Upper lobe of left lung (tissue), 6 donors: Measurements from ENCODE around the gene NCF2. TPM values are rescaled to one million over a fixed set of nuclear protein-coding genes. Genes with fewer than 3 reads are reported as not detected.
A peak's percentile ranks its signal among the peaks of the same experiment; 100 is the strongest.
"Not testable (repeated sequence)": the region's sequence is repeated elsewhere in the genome, so short reads cannot be mapped to it uniquely, and the experiment has no call there.

Source experiments
- ATAC-seq, 2 donors: fragments of 200-7000 bp; cut with Tn5 transposase; one replicate each; pipeline ENCODE4 v1.9.1; 2022; ENCODE audit warnings: mild to moderate bottlenecking in 2 of 2, moderate library complexity in 2 of 2; ENCODE audit not compliant: low FRiP score in 2 of 2
- DNase-seq, 2 donors: peaks; one replicate each; pipeline ENCODE4 v3.0.0-alpha.2; 2019 to 2020
- H3K27ac ChIP-seq, 4 donors: fragments of 200-600 bp; sonication (generic); one replicate each; pipeline ENCODE4 v1.5.1; 2016 to 2019
- H3K27me3 ChIP-seq, 4 donors: fragments of 200-600 bp; sonication (generic); one replicate each; pipeline ENCODE4 v1.5.1; 2017 to 2019
- H3K36me3 ChIP-seq, 4 donors: fragments of 200-600 bp; sonication (generic); one replicate each; pipeline ENCODE4 v1.5.1; 2016 to 2019
- H3K4me1 ChIP-seq, 4 donors: fragments of 200-600 bp; sonication (generic); one replicate each; pipeline ENCODE4 v1.5.1; 2018 to 2019
- H3K4me3 ChIP-seq, 4 donors: fragments of 200-600 bp; sonication (generic); one replicate each; pipeline ENCODE4 v1.5.1; 2017 to 2019; ENCODE audit warnings: mild to moderate bottlenecking in 2 of 4, moderate library complexity in 1 of 4
- H3K9me3 ChIP-seq, 4 donors: fragments of 200-600 bp; sonication (generic); one replicate each; pipeline ENCODE4 v1.5.1; 2018 to 2019
- CTCF ChIP-seq, 6 experiments: fragments of 450-650 bp in 4 of 6; fragments of 200-600 bp in 2 of 6; sonication (generic) in 2 of 6; IDR thresholded peaks; one replicate each; pipeline ENCODE4 v1.5.1; 2016 to 2019; ENCODE audit warnings: antibody characterized with exemption in 6 of 6
- EP300 ChIP-seq, 4 donors: sonication (generic); formaldehyde crosslinking; IDR thresholded peaks; one replicate each; pipeline ENCODE4 v1.5.1; 2017; ENCODE audit warnings: antibody characterized with exemption in 4 of 4, control low read depth in 2 of 4
- POLR2A ChIP-seq, 4 donors: fragments of 450-650 bp; IDR thresholded peaks; one replicate each; pipeline ENCODE4 v1.5.1; 2016 to 2017; ENCODE audit warnings: antibody characterized with exemption in 4 of 4, mild to moderate bottlenecking in 2 of 4
- POLR2AphosphoS5 ChIP-seq, 2 donors: sonication (generic); formaldehyde crosslinking; IDR thresholded peaks; one replicate each; pipeline ENCODE4 v1.5.1; 2017; ENCODE audit warnings: antibody characterized with exemption in 2 of 2
- WGBS, 2 donors: methylation state at CpG; one replicate each; pipeline ENCODE4 v1.1.5; 2017 to 2018; 5-methylcytosine and 5-hydroxymethylcytosine counted together
- total RNA-seq, 6 donors: library from RNA; depleted of rRNA in 4 of 6; stranded (reverse); fragments of >200 nt in 4 of 6; gene quantifications; one replicate each; pipeline versions ENCODE4 v1.1.0 to v1.2.1, GENCODE V29; 2016 to 2021
- donor health status: DM: no; HTN: no; CAD: no; lungs with moderate emphysema.
- donor health status: DM: no; HTN: yes; CAD: no; lungs with severe emphysema.

Gene NCF2
- total RNA-seq, 6 donors from 2014 or later, result 68.5 to 202 (median 143) TPM

- H3K9me3 ChIP-seq, result no peaks in the 10 kb centered on the region
- no peak overlapping the region for H3K27ac ChIP-seq
- peaks cover 0 to 70% (median 19%) of the 10 kb centered on the region in 4 donors for H3K36me3 ChIP-seq
- DNase-seq (no peak), ATAC-seq (no peak)
- H3K27me3 ChIP-seq, result no peaks in the 10 kb centered on the region
- no peak overlapping the region for H3K4me3 ChIP-seq
- H3K4me1 ChIP-seq, result peaks cover 56 to 76% (median 64%) of the 10 kb centered on the region in 4 donors
- no peak for TF ChIP-seq POLR2A (IDR thresholded peaks at IDR 0.05)
- no peak for TF ChIP-seq EP300 (IDR thresholded peaks at IDR 0.05)
- TF ChIP-seq CTCF (IDR thresholded peaks at IDR 0.05), result no peak
- no peak for TF ChIP-seq POLR2AphosphoS5 (IDR thresholded peaks at IDR 0.05)
Measured at GRCh38 chr1:183628537-183628936, 38.3 kb upstream of the NCF2 start.

GRCh38 chr1:183626236-183626635 is 36.0 kb upstream of the NCF2 start:
- not testable (repeated sequence) for DNase-seq, H3K27me3 ChIP-seq, H3K9me3 ChIP-seq, H3K4me3 ChIP-seq, ATAC-seq
- H3K27ac ChIP-seq, result peak overlapping the region in 3 of 4 donors; percentile 0 to 80 (median 67)
- WGBS, 2 donors, result 14 to 19% methylated on average over 3 of the region's 3 CpGs
- H3K36me3 ChIP-seq, result peaks cover 0 to 67% (median 19%) of the 10 kb centered on the region in 4 donors
- H3K4me1 ChIP-seq, result peaks cover 43 to 67% (median 45%) of the 10 kb centered on the region in 4 donors

- Histone ChIP-seq H3K9me3 (no peaks in the 10 kb centered on the region), H3K36me3 (peaks cover 0 to 37% (median 2%) of the 10 kb centered on the region in 4 donors), H3K27me3 (no peaks in the 10 kb centered on the region), H3K27ac (peak overlapping the region in 2 of 4 donors; percentile 13 to 63), H3K4me1 (peaks cover 27 to 44% (median 34%) of the 10 kb centered on the region in 4 donors), H3K4me3 (no peak overlapping the region)
- peak in 1 of 2 donors; percentile 74 for DNase-seq
- TF ChIP-seq POLR2AphosphoS5 (IDR thresholded peaks at IDR 0.05) (no peak), CTCF (IDR thresholded peaks at IDR 0.05) (peak in 4 of 6 experiments; percentile 22 to 72 (median 62)), POLR2A (IDR thresholded peaks at IDR 0.05) (no peak), EP300 (IDR thresholded peaks at IDR 0.05) (no peak)
- 60 to 65% methylated on average over 10 of the region's 10 CpGs for WGBS, 2 donors
- ATAC-seq, result peak; percentile 86 to 89
Measured at GRCh38 chr1:183622884-183623785, 32.9 kb upstream of the NCF2 start.

GRCh38 chr1:183622013-183622412 is 31.8 kb upstream of the NCF2 start:
- WGBS, 2 donors, result 67 to 69% methylated on average over 1 of the region's 1 CpG
- DNase-seq, result no peak
- H3K9me3 ChIP-seq, result no peaks in the 10 kb centered on the region
- no peak for ATAC-seq
- no peak for TF ChIP-seq CTCF (IDR thresholded peaks at IDR 0.05)
- TF ChIP-seq POLR2A (IDR thresholded peaks at IDR 0.05), result no peak
- no peak for TF ChIP-seq POLR2AphosphoS5 (IDR thresholded peaks at IDR 0.05)
- no peak for TF ChIP-seq EP300 (IDR thresholded peaks at IDR 0.05)
- peaks cover 0 to 26% (median 2%) of the 10 kb centered on the region in 4 donors for H3K36me3 ChIP-seq
- peak overlapping the region in 1 of 4 donors; percentile 14 for H3K27ac ChIP-seq
- H3K27me3 ChIP-seq, result no peaks in the 10 kb centered on the region
- H3K4me3 ChIP-seq, result no peak overlapping the region
- peaks cover 20 to 36% (median 32%) of the 10 kb centered on the region in 4 donors for H3K4me1 ChIP-seq

- H3K4me1 ChIP-seq, result peaks cover 2 to 19% (median 15%) of the 10 kb centered on the region in 4 donors
- no peak overlapping the region for H3K4me3 ChIP-seq
- H3K36me3 ChIP-seq, result peaks cover 0 to 18% (median 2%) of the 10 kb centered on the region in 4 donors
- DNase-seq (no peak), ATAC-seq (no peak)
- H3K27ac ChIP-seq, result no peak overlapping the region
- TF ChIP-seq POLR2AphosphoS5 (IDR thresholded peaks at IDR 0.05) (no peak), POLR2A (IDR thresholded peaks at IDR 0.05) (no peak), EP300 (IDR thresholded peaks at IDR 0.05) (no peak), CTCF (IDR thresholded peaks at IDR 0.05) (no peak)
- H3K9me3 ChIP-seq, result no peaks in the 10 kb centered on the region
- WGBS, 2 donors, result 51 to 59% methylated on average over 2 of the region's 2 CpGs
- no peaks in the 10 kb centered on the region for H3K27me3 ChIP-seq
Measured at GRCh38 chr1:183620311-183620710, 30.1 kb upstream of the NCF2 start.
